ENCODE results near the gene METTL8.

GRCh38 chr2:171297956-171298355 is 135.8 kb downstream of the METTL8 start:
- no peak for TF ChIP-seq GTF2I (CRISPR knock-in tag; conservative IDR thresholded peaks at IDR 0.05)
- TF ChIP-seq CTCF (IDR thresholded peaks at IDR 0.05): no peak
- no peak for TF ChIP-seq NR1H2 (CRISPR knock-in tag; IDR thresholded peaks at IDR 0.05)
- TF ChIP-seq ARID4B (CRISPR knock-in tag; IDR thresholded peaks at IDR 0.05; ENCODE audit: borderline replicate concordance): no peak
- TF ChIP-seq NFE2L1 (CRISPR knock-in tag; IDR thresholded peaks at IDR 0.05): no peak
- no peak for TF ChIP-seq ATF1 (CRISPR knock-in tag; IDR thresholded peaks at IDR 0.05)
- no peak for TF ChIP-seq ELF4 (CRISPR knock-in tag; IDR thresholded peaks at IDR 0.05; ENCODE audit: low read depth)
- TF ChIP-seq ESRRA (CRISPR knock-in tag; IDR thresholded peaks at IDR 0.05; ENCODE audit: borderline replicate concordance): no peak
- TF ChIP-seq FOXJ3 (CRISPR knock-in tag; IDR thresholded peaks at IDR 0.05; ENCODE audit: borderline replicate concordance): no peak
- no peak for TF ChIP-seq ZNF121 (CRISPR knock-in tag; IDR thresholded peaks at IDR 0.05)
- TF ChIP-seq TEAD4 (CRISPR knock-in tag; IDR thresholded peaks at IDR 0.05): no peak

All from WTC11 (cell line).